Breast epithelium (tissue), 4 donors: ENCODE results near the gene EIF2S3B. TPM values are rescaled to one million over a fixed set of nuclear protein-coding genes. Genes with fewer than 3 reads are reported as not detected.

Experiments used
- DNase-seq, 2 donors: peaks; one replicate each; pipeline ENCODE4 v3.0.0-alpha.2; 2019; ENCODE audit warnings: low spot score in 2 of 2
- H3K27ac ChIP-seq, 2 donors: fragments of 200-600 bp; sonication (generic) in 1 of 2; one replicate each; pipeline ENCODE4 v1.5.1; 2016 to 2019; ENCODE audit warnings: mild to moderate bottlenecking in 1 of 2
- H3K27me3 ChIP-seq, 2 donors: fragments of 200-600 bp; sonication (generic) in 1 of 2; one replicate each; pipeline versions ENCODE4 v1.5.1 to v1.6.0; 2017 to 2019; ENCODE audit warnings: control low read depth in 1 of 2, mild to moderate bottlenecking in 1 of 2
- H3K36me3 ChIP-seq: fragments of 200-600 bp; one replicate; pipeline ENCODE4 v1.5.1; 2019
- H3K4me1 ChIP-seq, 2 donors: fragments of 200-600 bp; sonication (generic); one replicate each; pipeline ENCODE4 v1.5.1; 2016 to 2019; ENCODE audit warnings: control low read depth in 1 of 2
- H3K4me3 ChIP-seq, 3 donors: fragments of 200-600 bp; sonication (generic); 1 replicate in 2 of 3; 2 replicates in 1 of 3; pipeline ENCODE4 v1.5.1; 2016 to 2019; ENCODE audit warnings: mild to moderate bottlenecking in 3 of 3, moderate library complexity in 2 of 3
- H3K9me3 ChIP-seq, 2 donors: fragments of 200-600 bp; sonication (generic) in 1 of 2; one replicate each; pipeline ENCODE4 v1.5.1; 2016 to 2019; ENCODE audit warnings: control low read depth in 1 of 2
- CTCF ChIP-seq, 3 donors: fragments of 450-650 bp; IDR thresholded peaks; one replicate each; pipeline ENCODE4 v1.5.1; 2016 to 2017; ENCODE audit warnings: antibody characterized with exemption in 3 of 3, mild to moderate bottlenecking in 3 of 3, moderate library complexity in 3 of 3
- POLR2A ChIP-seq: fragments of 450-650 bp; IDR thresholded peaks from one replicate; pipeline ENCODE4 v1.6.1; 2016; ENCODE audit warnings: antibody characterized with exemption, mild to moderate bottlenecking, moderate library complexity
- POLR2AphosphoS5 ChIP-seq, 3 donors: sonication (generic); formaldehyde crosslinking; IDR thresholded peaks; one replicate each; pipeline ENCODE4 v1.6.1; 2017; ENCODE audit warnings: antibody characterized with exemption in 3 of 3
- intact Hi-C: fragments of 100-400 bp; cut with DNase I; formaldehyde crosslinking; loops from one replicate; pipeline ENCODE4 v1.15.1; 2023; ENCODE audit warnings: low total_unique reads
- total RNA-seq, 3 donors: library from RNA; depleted of rRNA; stranded (reverse); fragments of >200 nt; gene quantifications; one replicate each; pipeline ENCODE4 v1.1.0, GENCODE V29; 2016

Gene EIF2S3B
- total RNA-seq, 3 donors from 2014 or later = 0.33 to 0.48 TPM; not detected in 1

DNA sequence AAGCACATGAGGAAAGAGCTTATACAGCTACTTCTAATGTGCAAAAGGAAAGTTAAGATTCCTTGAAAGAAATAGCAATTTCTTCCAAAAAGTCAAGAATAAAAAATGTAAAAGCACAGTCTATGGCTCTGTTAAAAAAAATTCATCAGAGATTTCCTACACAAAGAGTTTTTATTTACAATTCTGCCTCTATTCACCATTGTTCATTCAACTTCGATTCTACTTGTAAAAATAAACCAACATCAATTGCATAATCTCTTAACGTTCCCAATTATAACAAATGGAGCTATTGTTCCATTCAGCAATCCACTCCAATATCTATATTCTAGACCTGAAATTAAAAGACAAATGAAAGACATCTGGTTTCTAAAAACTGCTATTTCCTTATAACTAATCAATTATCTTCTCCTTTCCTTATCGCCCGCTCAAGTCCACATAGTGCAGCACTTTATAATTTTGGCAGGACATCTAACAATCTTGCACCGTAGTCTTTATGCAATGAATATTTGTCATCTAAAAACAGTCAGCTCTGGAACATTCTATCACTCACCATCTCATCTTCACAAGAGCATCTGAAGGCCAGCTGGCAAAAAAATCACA lies 6.2 kb downstream of the EIF2S3B start:
- intact Hi-C loops = no loop called here
- Histone ChIP-seq H3K27me3 (no peaks in the 10 kb centered on the region), H3K36me3 (no peaks in the 10 kb centered on the region), H3K27ac (no peak overlapping the region), H3K4me3 (no peak overlapping the region), H3K4me1 (no peaks in the 10 kb centered on the region), H3K9me3 (no peaks in the 10 kb centered on the region)
- DNase-seq = no peak
- no peak for TF ChIP-seq POLR2AphosphoS5 (IDR thresholded peaks at IDR 0.05)
- no peak for TF ChIP-seq CTCF (IDR thresholded peaks at IDR 0.05)
- no peak for TF ChIP-seq POLR2A

- intact Hi-C loops = no loop called here
- TF ChIP-seq POLR2A = no peak
- no peak for TF ChIP-seq CTCF (IDR thresholded peaks at IDR 0.05)
- TF ChIP-seq POLR2AphosphoS5 (IDR thresholded peaks at IDR 0.05) = no peak
- DNase-seq = no peak
- no peaks in the 10 kb centered on the region for H3K27me3 ChIP-seq
- H3K4me3 ChIP-seq = no peak overlapping the region
- no peaks in the 10 kb centered on the region for H3K4me1 ChIP-seq
- H3K27ac ChIP-seq = no peak overlapping the region
- no peaks in the 10 kb centered on the region for H3K36me3 ChIP-seq
- H3K9me3 ChIP-seq = no peaks in the 10 kb centered on the region
Measured at GRCh38 chr12:10512798-10513197, 7.1 kb downstream of the EIF2S3B start.

GRCh38 chr12:10521555-10521954 lies 15.9 kb downstream of the EIF2S3B start:
- intact Hi-C loops = no loop called here
- no peak for TF ChIP-seq CTCF (IDR thresholded peaks at IDR 0.05)
- no peak for TF ChIP-seq POLR2A
- no peak for TF ChIP-seq POLR2AphosphoS5 (IDR thresholded peaks at IDR 0.05)
- no peaks in the 10 kb centered on the region for H3K4me1 ChIP-seq
- H3K9me3 ChIP-seq = no peaks in the 10 kb centered on the region
- no peak overlapping the region for H3K27ac ChIP-seq
- no peak overlapping the region for H3K4me3 ChIP-seq
- no peaks in the 10 kb centered on the region for H3K36me3 ChIP-seq
- no peak for DNase-seq
- H3K27me3 ChIP-seq = no peaks in the 10 kb centered on the region

DNA sequence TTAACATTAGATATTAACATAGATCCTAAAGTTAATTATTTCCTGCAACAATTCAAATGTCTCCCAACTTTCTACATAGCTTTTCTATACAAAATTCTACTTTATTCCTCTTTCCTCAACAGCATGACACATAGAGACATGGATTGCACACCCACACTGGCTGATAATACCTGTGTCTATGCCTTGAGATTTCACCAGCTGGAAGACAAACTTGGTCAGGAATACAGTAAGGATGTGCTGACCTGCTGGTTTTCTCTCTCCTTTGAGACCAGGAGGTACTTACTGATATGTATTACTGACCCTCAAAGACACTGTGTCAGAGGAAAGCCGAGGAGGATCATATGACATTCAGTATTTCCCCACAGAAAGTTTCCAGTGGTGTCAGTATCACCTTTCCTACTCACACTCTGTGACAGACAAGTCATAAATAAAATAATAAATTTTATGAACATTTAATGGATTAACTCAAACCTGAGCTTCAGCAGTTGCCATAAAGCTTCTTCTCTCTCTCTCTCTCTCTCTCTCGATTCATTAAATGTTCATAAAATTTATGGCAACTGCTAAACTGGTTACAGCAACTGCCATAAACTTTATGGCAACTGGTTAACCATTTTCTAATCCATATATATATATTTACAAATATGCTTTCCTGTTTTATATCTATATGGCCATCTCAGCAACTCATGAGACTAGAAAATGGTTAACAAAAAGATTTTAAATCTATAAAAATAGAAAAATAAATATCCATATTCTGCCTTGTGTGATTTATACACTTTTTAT lies 22.7 kb downstream of the EIF2S3B start:
- H3K27me3 ChIP-seq = no peaks in the 10 kb centered on the region
- TF ChIP-seq CTCF (IDR thresholded peaks at IDR 0.05) = no peak
- TF ChIP-seq POLR2A = no peak
- no peak for TF ChIP-seq POLR2AphosphoS5 (IDR thresholded peaks at IDR 0.05)
- DNase-seq = no peak
- H3K27ac ChIP-seq = no peak overlapping the region
- H3K4me3 ChIP-seq = no peak overlapping the region
- no peaks in the 10 kb centered on the region for H3K4me1 ChIP-seq
- H3K36me3 ChIP-seq = no peaks in the 10 kb centered on the region
- no peaks in the 10 kb centered on the region for H3K9me3 ChIP-seq
- intact Hi-C loops = no loop called here

DNA sequence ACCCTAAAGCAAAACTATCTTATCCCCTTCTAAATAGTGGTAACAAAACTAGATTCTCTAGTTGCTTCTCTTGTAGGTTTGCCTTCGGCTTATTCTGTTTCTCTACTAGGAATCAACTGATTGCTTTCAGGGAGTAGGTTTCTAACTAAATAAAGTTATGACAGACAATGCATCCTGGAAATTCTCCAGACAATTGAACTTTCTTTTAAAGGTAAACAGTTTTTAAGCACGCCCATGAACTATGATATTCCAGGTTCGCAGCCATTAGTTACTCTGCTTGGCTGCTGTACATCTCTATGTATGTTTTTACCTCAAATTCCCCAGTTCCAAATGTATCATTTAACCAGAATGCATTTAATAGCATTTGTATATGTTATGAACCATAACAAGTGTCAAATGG lies 23.9 kb downstream of the EIF2S3B start:
- Histone ChIP-seq H3K4me1 (no peaks in the 10 kb centered on the region), H3K4me3 (no peak overlapping the region), H3K36me3 (no peaks in the 10 kb centered on the region), H3K27me3 (no peaks in the 10 kb centered on the region), H3K27ac (no peak overlapping the region), H3K9me3 (no peaks in the 10 kb centered on the region)
- intact Hi-C loops = no loop called here
- no peak for TF ChIP-seq POLR2A
- no peak for TF ChIP-seq POLR2AphosphoS5 (IDR thresholded peaks at IDR 0.05)
- no peak for DNase-seq
